Measurements from ENCODE around the gene SLC16A5.
"Not testable (repeated sequence)": the region's sequence is repeated elsewhere in the genome, so short reads cannot be mapped to it uniquely, and the experiment has no call there.

SLC16A5 gene

DNA sequence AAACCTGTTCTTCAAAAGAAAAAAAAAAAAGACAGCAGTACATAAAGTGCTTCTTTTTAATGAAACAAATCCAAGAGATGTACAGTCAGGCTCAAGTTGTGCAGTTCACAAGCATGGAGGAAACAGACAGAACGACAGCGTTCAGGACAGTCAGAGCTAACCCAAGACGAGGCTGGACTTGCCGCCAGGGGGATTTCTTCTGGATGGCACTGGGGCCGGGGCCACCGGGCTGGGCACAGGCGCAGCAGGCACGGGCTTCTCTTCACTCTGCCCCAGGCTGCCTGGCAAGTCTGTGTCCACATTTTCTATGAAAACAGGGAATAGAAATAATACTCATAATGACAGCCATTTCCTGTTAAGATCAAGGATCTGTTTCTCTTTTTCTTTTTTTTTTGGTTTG lies 48.2 kb downstream of the SLC16A5 start:
- DNase-seq: no peak

GRCh38 chr17:75137762-75138161 lies 50.0 kb downstream of the SLC16A5 start:
- DNase-seq: not testable (repeated sequence)

DNA sequence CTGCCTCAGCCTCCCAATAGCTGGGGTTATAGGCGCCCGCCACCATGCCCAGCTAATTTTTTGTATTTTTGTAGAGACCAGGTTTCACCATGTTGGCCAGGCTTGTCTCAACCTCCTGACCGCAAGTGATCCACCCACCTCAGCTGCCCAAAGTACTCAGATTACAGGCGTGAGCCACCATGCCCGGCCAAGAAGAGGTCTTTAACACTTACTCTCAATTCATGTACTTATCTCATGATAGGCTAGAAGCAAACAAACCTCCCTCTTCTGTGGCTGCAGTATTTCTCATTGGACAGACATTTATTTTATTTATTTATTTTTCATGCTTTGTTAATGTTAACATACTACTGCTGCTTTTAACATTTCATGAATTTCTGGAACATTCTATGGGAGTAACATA lies 50.8 kb downstream of the SLC16A5 start:
- DNase-seq: no peak

- DNase-seq: no peak
These were observed 54.6 kb downstream of the SLC16A5 start for GRCh38 chr17:75142236-75142971.

- DNase-seq: no peak
These were observed 57.2 kb downstream of the SLC16A5 start for GRCh38 chr17:75144816-75145512.

GRCh38 chr17:75146592-75146991 lies 58.8 kb downstream of the SLC16A5 start:
- DNase-seq: no peak

- no peak for DNase-seq
These were observed 60.3 kb downstream of the SLC16A5 start for GRCh38 chr17:75147878-75148546.

DNA sequence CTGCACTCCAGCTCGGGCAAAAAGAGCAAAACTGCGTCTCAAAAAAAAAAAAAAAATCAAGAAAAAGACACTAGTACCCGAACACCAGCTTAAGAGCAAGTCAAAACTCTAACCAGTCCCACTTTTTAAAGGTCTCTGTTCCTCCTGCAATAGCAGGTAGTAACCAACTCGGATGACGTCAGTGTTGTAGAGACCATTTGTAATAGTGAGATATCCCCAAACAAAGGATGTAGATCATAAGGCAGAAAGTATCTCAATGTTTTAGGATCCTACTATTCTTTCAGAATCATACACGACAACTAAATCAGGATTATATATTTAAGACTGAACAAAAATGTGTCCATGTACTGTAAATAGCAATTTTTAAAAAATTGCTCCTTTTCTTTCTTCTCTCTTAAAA lies 64.2 kb downstream of the SLC16A5 start:
- DNase-seq: no peak

GRCh38 chr17:75152523-75152921 lies 64.8 kb downstream of the SLC16A5 start:
- no peak for DNase-seq

DNA sequence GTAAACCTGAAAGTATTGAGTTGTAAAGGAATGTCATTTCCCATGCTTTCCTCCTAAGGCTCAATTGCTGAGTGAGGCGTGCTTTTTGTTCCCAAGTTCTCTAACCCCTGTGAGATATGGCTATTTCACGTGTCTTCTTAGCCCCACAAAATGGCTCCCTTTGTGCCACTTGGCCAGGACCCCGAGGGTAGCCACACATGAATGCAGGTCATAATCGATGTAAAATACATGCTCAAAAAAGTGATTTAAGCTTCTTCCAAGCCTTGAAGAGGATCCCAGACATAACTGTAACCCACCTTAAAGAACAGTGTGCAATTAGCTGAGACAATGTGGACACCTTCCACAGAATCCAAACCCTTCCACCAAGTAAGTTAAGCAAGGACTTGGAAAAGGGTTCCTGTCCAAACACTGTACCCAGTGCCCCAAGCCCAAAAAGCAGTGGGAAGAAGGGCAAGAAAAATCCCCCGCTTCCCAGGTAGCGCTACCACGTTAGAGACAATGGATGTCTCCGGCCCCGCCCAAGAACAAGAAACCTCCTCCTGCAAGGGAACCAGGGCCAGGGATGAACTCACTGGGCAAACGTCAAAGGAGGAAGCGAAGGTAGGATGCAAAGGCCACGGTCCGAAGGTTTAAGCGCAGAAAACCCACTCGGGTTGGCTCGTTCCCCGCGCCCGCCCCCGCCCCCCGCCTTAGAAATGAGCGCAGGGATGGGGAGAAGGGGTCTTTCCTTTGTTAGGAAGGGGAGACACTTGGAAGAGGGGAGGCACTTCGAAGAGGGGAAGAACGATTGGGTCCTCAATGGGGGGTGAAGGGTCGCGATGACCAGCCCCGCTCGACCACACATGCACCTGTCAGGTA lies 65.4 kb downstream of the SLC16A5 start:
- peak; percentile 17 to 27 for DNase-seq

DNA sequence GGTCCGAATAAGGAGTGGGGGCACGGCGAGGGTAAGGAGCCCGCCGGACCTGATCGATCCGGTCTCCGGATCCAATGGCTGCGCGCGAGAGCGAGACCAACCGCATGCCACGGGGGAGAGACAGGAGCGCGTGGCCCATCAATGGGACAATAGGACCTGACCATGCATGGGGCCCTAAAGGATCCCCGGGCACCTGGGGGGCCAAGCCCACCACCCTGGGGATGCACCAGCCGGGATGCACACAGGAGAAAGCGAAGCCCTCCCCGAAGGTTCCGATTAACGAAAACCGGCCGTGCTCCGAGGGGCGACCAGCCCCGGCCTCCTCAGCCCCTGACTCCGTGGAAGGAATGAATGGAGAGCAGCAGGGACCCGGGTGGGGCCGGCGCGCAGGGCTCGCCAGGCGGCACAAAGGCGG lies 66.0 kb downstream of the SLC16A5 start:
- DNase-seq: no peak

DNA sequence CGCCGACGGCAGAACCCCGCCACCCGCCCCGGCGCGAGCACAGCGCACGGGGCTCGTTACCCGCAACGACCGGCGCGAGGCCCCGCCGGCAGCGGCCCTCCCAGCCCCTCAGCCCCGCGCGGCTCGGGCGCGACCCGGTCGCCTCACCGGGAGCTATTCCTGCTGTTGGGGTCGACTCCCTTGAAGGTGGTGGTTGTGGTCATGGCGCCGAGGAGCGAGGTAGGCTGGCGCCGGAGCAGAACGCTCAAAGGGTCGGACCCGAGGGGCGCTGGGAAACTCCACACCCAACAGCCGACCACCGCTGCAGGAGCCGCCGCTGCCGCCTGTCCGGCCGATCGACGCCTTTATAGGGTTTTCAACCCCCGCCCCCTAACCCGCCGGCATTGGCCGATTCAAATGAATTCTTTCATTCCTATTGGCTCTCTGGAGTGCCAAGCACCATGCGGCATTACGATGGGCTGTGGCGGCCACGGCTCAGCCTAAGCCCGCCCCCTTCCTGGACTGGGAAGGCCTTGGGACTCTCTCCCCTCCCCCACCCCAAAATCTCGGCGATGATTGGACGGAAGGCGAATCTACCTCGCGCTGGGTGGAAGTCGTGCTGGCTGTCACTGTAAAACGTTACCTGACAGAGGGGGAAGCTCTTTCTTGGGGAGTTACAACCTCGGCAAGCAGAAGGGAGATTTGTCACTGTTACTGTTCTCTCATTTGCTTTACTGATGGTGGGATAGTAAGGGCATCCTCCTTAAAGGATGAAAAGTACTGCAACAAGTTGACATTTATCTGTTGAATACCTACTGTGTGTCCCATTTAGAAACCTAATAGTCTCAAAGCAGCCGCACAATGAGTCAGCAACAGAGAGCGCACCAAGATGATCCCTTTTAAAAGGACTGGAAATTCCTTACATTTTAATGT lies 66.7 kb downstream of the SLC16A5 start, which contains the start of gene JPT1:
Gene JPT1 (minus strand): TSS at position 318 of the 912 bp plus-strand sequence. CDS start 115 bp downstream, at position 203.
- peak; percentile 97 for DNase-seq

GRCh38 chr17:75155191-75155601 lies 67.4 kb downstream of the SLC16A5 start:
- DNase-seq: no peak
